Body of pancreas (tissue), 4 donors: ENCODE data around the gene CD48. TPM values are rescaled to one million over a fixed set of nuclear protein-coding genes. Genes with fewer than 3 reads are reported as not detected.

Experiments
- ATAC-seq: fragments of 150-250 bp; one replicate; pipeline ENCODE4 v1.9.1; 2016
- DNase-seq, 4 donors: peaks; one replicate each; pipeline ENCODE4 v3.0.0-alpha.2; 2019
- H3K27ac ChIP-seq, 4 donors: fragments of 200-600 bp; sonication (generic); 1 replicate in 3 of 4; 2 replicates in 1 of 4; pipeline versions ENCODE4 v1.5.1 to v1.6.1; 2016 to 2019; ENCODE audit warnings: mild to moderate bottlenecking in 1 of 4, mixed read lengths in 1 of 4, moderate library complexity in 1 of 4
- H3K27me3 ChIP-seq, 2 donors: fragments of 200-600 bp; sonication (generic); one replicate each; pipeline ENCODE4 v1.6.0; 2016; ENCODE audit warnings: mild to moderate bottlenecking in 1 of 2
- H3K36me3 ChIP-seq, 2 donors: fragments of 200-600 bp; sonication (generic); replicated peaks in 1 of 2; 2 replicates each; pipeline ENCODE4 v1.5.1; 2016; ENCODE audit warnings: low read depth in 2 of 2; ENCODE audit not compliant: insufficient read depth in 1 of 2
- H3K4me1 ChIP-seq: fragments of 200-600 bp; sonication (generic); one replicate; pipeline ENCODE4 v1.6.0; 2016
- H3K4me3 ChIP-seq, 2 donors: fragments of 200-600 bp; sonication (generic); 1 replicate in 1 of 2; 2 replicates in 1 of 2; pipeline ENCODE4 v1.5.1; 2016 to 2019
- H3K9me3 ChIP-seq, 3 donors: fragments of 200-600 bp; sonication (generic); 1 replicate in 2 of 3; 2 replicates in 1 of 3; pipeline ENCODE4 v1.5.1; 2016
- POLR2A ChIP-seq, 3 donors: fragments of 450-650 bp; IDR thresholded peaks; one replicate each; pipeline ENCODE4 v1.6.1; 2016; ENCODE audit warnings: antibody characterized with exemption in 3 of 3, mild to moderate bottlenecking in 2 of 3
- WGBS, 2 donors: methylation state at CpG; one replicate each; pipeline ENCODE4 v1.1.5; 2017; 5-methylcytosine and 5-hydroxymethylcytosine counted together
- intact Hi-C: fragments of 100-400 bp; cut with DNase I; formaldehyde crosslinking; loops from one replicate; pipeline ENCODE4 v1.15.1; 2023
- total RNA-seq, 2 donors: library from RNA; depleted of rRNA; stranded (reverse); fragments of >200 nt; gene quantifications; one replicate each; pipeline ENCODE4 v1.1.0, GENCODE V29; 2016
- TF ChIP-seq, protein P1 (sequence below), 7 experiments: fragments of 450-650 bp in 4 of 7; fragments of 200-600 bp in 3 of 7; sonication (generic) in 3 of 7; IDR thresholded peaks; one replicate each; pipeline ENCODE4 v1.5.1; 2016 to 2019; ENCODE audit warnings: antibody characterized with exemption in 7 of 7

The CD48 gene
- total RNA-seq, 2 donors from 2014 or later: 2.3 to 5.7 TPM

DNA sequence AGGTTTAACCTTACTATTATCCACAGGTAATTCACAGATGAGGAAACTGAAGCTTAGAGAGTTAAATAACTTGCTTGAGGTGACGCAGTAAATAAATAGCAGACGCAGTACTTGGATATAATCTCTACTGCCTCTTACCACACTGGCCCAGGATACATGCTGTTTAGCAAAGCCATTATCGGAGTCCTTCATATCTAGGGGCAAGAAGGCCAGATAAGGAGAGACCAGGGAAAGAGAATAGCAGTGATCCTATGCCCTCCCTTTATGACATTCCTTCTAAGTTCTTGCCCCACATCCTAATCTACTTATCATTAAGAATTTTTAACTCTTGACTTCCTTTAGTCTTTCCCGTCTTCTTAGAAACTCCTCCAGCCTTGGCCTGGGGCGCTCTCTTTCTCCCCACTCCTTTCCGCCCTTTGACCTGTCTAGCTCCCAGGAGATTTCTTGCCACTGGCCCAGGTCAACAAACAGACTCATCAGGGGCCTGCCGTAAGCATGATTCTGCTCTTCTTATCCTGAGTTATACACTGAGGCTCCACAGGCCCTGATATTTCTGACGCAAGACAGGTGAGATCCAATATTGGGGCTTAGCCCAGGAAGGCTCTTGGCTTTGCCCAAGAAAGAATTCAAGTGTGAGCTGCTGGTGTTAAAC is 53.3 kb downstream of the CD48 start:
- no peaks in the 10 kb centered on the region for H3K4me1 ChIP-seq
- 68 to 69% methylated on average over 8 of the region's 8 CpGs for WGBS, 2 donors
- TF ChIP-seq, protein P1, sequence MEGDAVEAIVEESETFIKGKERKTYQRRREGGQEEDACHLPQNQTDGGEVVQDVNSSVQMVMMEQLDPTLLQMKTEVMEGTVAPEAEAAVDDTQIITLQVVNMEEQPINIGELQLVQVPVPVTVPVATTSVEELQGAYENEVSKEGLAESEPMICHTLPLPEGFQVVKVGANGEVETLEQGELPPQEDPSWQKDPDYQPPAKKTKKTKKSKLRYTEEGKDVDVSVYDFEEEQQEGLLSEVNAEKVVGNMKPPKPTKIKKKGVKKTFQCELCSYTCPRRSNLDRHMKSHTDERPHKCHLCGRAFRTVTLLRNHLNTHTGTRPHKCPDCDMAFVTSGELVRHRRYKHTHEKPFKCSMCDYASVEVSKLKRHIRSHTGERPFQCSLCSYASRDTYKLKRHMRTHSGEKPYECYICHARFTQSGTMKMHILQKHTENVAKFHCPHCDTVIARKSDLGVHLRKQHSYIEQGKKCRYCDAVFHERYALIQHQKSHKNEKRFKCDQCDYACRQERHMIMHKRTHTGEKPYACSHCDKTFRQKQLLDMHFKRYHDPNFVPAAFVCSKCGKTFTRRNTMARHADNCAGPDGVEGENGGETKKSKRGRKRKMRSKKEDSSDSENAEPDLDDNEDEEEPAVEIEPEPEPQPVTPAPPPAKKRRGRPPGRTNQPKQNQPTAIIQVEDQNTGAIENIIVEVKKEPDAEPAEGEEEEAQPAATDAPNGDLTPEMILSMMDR (IDR thresholded peaks at IDR 0.05): no peak
- no peak for TF ChIP-seq POLR2A (IDR thresholded peaks at IDR 0.05)
- no peaks in the 10 kb centered on the region for H3K27me3 ChIP-seq
- H3K36me3 ChIP-seq: no peaks in the 10 kb centered on the region
- ATAC-seq (no peak), DNase-seq (no peak)
- H3K9me3 ChIP-seq: no peaks in the 10 kb centered on the region
- intact Hi-C loops: no loop called here
- no peak overlapping the region for H3K4me3 ChIP-seq
- no peak overlapping the region for H3K27ac ChIP-seq

DNA sequence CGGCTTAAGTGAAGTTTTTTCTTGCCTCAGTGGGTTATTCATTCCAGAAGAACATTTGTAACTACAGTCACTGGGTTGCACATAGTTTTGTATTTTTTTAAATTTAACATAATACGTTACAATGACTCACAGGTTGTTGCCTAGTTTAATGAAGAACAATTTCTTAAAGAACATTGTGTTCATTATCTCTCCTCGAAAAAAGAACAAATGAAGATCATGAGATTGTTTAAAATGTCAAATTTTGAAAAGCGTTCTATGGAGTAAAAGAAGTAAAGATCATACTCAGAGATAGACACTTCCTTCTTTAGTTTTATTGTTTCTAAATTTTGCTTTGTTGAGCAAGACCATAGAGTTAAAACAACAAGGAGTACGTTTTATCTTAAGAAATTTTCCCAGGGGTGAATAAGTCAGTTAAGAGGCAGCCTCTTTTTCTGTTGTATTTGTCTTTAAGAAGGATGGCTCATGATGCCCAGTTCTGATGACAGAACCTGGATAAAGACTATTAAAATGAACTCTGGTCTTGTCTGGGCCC is 54.3 kb downstream of the CD48 start:
- no peaks in the 10 kb centered on the region for H3K4me1 ChIP-seq
- WGBS, 2 donors: 58 to 70% methylated on average over 5 of the region's 5 CpGs
- no peaks in the 10 kb centered on the region for H3K27me3 ChIP-seq
- DNase-seq (no peak), ATAC-seq (no peak)
- H3K4me3 ChIP-seq: no peak overlapping the region
- no peak overlapping the region for H3K27ac ChIP-seq
- intact Hi-C loops: no loop called here
- TF ChIP-seq POLR2A (IDR thresholded peaks at IDR 0.05): no peak
- TF ChIP-seq, protein P1 (IDR thresholded peaks at IDR 0.05): no peak
- H3K9me3 ChIP-seq: no peaks in the 10 kb centered on the region
- H3K36me3 ChIP-seq: no peaks in the 10 kb centered on the region

DNA sequence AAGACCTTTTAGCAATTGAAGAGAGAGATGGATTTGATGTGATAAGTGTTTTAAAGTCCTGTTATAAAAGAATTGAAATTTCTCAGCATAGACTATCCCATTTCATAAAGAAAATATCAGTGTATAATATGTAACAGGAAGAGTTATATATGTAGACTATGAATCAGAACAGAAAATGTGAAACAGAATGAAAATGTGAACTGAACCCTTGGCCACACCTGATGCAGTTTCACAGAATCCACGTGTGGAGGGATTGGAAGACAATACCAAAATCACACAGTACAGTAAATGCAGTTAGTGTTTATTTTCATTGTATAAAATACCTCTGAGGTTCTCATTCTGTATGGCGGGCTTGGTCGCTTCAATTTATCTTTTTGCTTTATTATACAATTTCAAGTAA is 54.9 kb downstream of the CD48 start:
- Histone ChIP-seq H3K36me3 (no peaks in the 10 kb centered on the region), H3K4me1 (no peaks in the 10 kb centered on the region), H3K27ac (no peak overlapping the region), H3K27me3 (no peaks in the 10 kb centered on the region), H3K4me3 (no peak overlapping the region), H3K9me3 (no peaks in the 10 kb centered on the region)
- ATAC-seq: no peak
- intact Hi-C loops: no loop called here
- TF ChIP-seq, protein P1 (IDR thresholded peaks at IDR 0.05): no peak
- no peak for TF ChIP-seq POLR2A (IDR thresholded peaks at IDR 0.05)
- 72 to 80% methylated on average over 3 of the region's 3 CpGs for WGBS, 2 donors
- DNase-seq: no peak

DNA sequence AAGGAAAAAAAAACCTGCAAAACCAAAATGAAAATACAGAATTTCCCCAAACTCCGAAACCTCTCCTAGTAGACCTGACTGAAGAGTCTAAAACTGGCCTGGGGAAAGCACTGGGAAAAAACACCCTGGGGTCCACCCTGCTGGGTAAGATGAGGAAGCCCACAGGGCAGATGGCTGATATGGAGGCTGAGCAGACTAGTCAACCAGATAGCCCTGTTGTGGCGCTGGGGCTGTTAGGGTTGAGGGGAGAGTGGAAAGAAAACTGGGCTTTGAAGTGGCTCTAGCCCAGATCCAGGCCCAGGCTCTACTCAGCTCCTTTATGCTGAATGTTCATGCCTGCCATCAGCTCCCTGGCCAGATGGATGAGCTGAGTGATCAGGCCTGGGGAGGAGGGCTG is 58.0 kb downstream of the CD48 start:
- TF ChIP-seq, protein P1 (IDR thresholded peaks at IDR 0.05): no peak
- no peak for TF ChIP-seq POLR2A (IDR thresholded peaks at IDR 0.05)
- WGBS, 2 donors: 91 to 95% methylated on average over 2 of the region's 2 CpGs
- Histone ChIP-seq H3K4me3 (no peak overlapping the region), H3K36me3 (no peaks in the 10 kb centered on the region), H3K27ac (no peak overlapping the region), H3K27me3 (no peaks in the 10 kb centered on the region), H3K4me1 (no peaks in the 10 kb centered on the region), H3K9me3 (no peaks in the 10 kb centered on the region)
- ATAC-seq (no peak), DNase-seq (no peak)
- intact Hi-C loops: no loop called here
